ENCODE measurements around the gene OR8D2. TPM values are rescaled to one million over a fixed set of nuclear protein-coding genes. Genes with fewer than 3 reads are reported as not detected.

Gene OR8D2
- total and polyA plus RNA-seq, 2 of the 4 experiments (the other 2 are of a cell fraction), result not detected

- Histone ChIP-seq H2BK20ac (ENCODE audit: low read depth, low read length) (no peak overlapping the region), H3K9me1 (ENCODE audit: insufficient read depth, low read length) (no peaks in the 10 kb centered on the region), H2BK120ac (ENCODE audit: low read depth, low read length) (no peak overlapping the region), H3K14ac (replicated peaks; ENCODE audit: low read depth, low read length) (no peak overlapping the region), H4K91ac (ENCODE audit: insufficient read depth, low read depth, low read length) (no peak overlapping the region; the same call in 1 of the 2 replicates), H3K4me2 (ENCODE audit: low read depth, low read length) (no peak overlapping the region), H4K5ac (ENCODE audit: low read depth, low read length) (no peak overlapping the region), H3K9me3 (ENCODE audit: control insufficient read depth, insufficient read depth, low read length) (no peaks in the 10 kb centered on the region), H3K18ac (ENCODE audit: low read depth, low read length) (no peak overlapping the region), H3K4me3 (ENCODE audit: insufficient read depth, low read depth, low read length) (no peak overlapping the region), H4K20me1 (ENCODE audit: insufficient read depth, low read length) (no peaks in the 10 kb centered on the region), H3K27ac (ENCODE audit: insufficient read depth, low read length) (no peak overlapping the region), H3K4ac (ENCODE audit: low read depth, low read length) (no peak overlapping the region), H3K23ac (ENCODE audit: low read depth, low read length) (no peak overlapping the region), H2AFZ (replicated peaks; ENCODE audit: low read length, poor library complexity) (no peak overlapping the region), H2AK9ac (replicated peaks; ENCODE audit: low read depth, low read length, poor library complexity) (no peak overlapping the region), H4K8ac (ENCODE audit: low read depth in 2 of 2, low read length in 2 of 2) (no peak overlapping the region), H3K27me3 (ENCODE audit: control insufficient read depth, insufficient read depth, low read length) (no peaks in the 10 kb centered on the region), H3K36me3 (ENCODE audit: control insufficient read depth, insufficient read depth, low read length) (no peaks in the 10 kb centered on the region), H3K9ac (ENCODE audit: low read depth, low read length) (no peak overlapping the region), H2BK15ac (ENCODE audit: low read depth, low read length) (no peak overlapping the region), H2BK5ac (ENCODE audit: low read depth, low read length, poor library complexity, severe bottlenecking) (no peak overlapping the region), H2AK5ac (ENCODE audit: low read depth, low read length) (no peak overlapping the region), H3K4me1 (ENCODE audit: control insufficient read depth, insufficient read depth, low read length) (no peaks in the 10 kb centered on the region), H3K79me1 (ENCODE audit: low read depth in 1 of 2, low read length in 2 of 2) (no peaks in the 10 kb centered on the region), H3K56ac (ENCODE audit: extremely low read depth, insufficient read depth, low read length) (no peak overlapping the region)
- no peak for ATAC-seq (ENCODE audit: low read depth)
- DNase-seq, result no peak
- TF ChIP-seq, protein P1, sequence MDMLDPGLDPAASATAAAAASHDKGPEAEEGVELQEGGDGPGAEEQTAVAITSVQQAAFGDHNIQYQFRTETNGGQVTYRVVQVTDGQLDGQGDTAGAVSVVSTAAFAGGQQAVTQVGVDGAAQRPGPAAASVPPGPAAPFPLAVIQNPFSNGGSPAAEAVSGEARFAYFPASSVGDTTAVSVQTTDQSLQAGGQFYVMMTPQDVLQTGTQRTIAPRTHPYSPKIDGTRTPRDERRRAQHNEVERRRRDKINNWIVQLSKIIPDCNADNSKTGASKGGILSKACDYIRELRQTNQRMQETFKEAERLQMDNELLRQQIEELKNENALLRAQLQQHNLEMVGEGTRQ (IDR thresholded peaks at IDR 0.05; ENCODE audit: low read depth, low read length), result no peak
- TF ChIP-seq, protein P2, sequence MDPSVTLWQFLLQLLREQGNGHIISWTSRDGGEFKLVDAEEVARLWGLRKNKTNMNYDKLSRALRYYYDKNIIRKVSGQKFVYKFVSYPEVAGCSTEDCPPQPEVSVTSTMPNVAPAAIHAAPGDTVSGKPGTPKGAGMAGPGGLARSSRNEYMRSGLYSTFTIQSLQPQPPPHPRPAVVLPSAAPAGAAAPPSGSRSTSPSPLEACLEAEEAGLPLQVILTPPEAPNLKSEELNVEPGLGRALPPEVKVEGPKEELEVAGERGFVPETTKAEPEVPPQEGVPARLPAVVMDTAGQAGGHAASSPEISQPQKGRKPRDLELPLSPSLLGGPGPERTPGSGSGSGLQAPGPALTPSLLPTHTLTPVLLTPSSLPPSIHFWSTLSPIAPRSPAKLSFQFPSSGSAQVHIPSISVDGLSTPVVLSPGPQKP (IDR thresholded peaks at IDR 0.05; ENCODE audit: borderline replicate concordance, low read depth, low read length), result no peak
- TF ChIP-seq NFE2L2 (IDR thresholded peaks at IDR 0.05; ENCODE audit: low read depth, low read length) (no peak), POLR2A (IDR thresholded peaks at IDR 0.05; ENCODE audit: low read depth, low read length) (no peak), CHD1 (IDR thresholded peaks at IDR 0.05; ENCODE audit: low read depth, low read length) (no peak), RAD21 (IDR thresholded peaks at IDR 0.05; ENCODE audit: low read length) (no peak), BHLHE40 (IDR thresholded peaks at IDR 0.05; ENCODE audit: low read depth, low read length) (no peak), SMC3 (IDR thresholded peaks at IDR 0.05; ENCODE audit: low read depth, low read length) (no peak), MAFK (IDR thresholded peaks at IDR 0.05; ENCODE audit: low read depth, low read length) (no peak)
- CTCF ChIA-PET, result no interaction called here
- in situ Hi-C loops (cut with MboI; ENCODE audit: low sequenced_read_pairs), result no loop called here
- POLR2A ChIA-PET (ENCODE audit: unreplicated experiment), result no interaction called here
- WGBS, 2 experiments (ENCODE audit: extremely low coverage in 2 of 2, insufficient read length in 1 of 2), result no CpG with 5 or more reads among the region's 1 CpG
- dilution Hi-C loops (cut with HindIII; ENCODE audit: low sequenced_read_pairs, unreplicated experiment), result no loop called here
- no TSS peak for BruUV-seq (replicated peaks)
- intact Hi-C loops (cut with micrococcal nuclease), result no loop called here
These were observed 25.3 kb downstream of the OR8D2 start for GRCh38 chr11:124294687-124295086.

Measured in IMR-90 (cell line).